HG03439 (cell line): ENCODE results near the gene STK32B.
"Not testable (repeated sequence)": the region's sequence is repeated elsewhere in the genome, so short reads cannot be mapped to it uniquely, and the experiment has no call there.

Experiments
- ATAC-seq: cut with Tn5 transposase; IDR thresholded peaks from one replicate; pipeline ENCODE4 v1.9.1; 2021; ENCODE audit warnings: mild to moderate bottlenecking, moderate library complexity; ENCODE audit not compliant: unreplicated experiment

Gene STK32B

DNA sequence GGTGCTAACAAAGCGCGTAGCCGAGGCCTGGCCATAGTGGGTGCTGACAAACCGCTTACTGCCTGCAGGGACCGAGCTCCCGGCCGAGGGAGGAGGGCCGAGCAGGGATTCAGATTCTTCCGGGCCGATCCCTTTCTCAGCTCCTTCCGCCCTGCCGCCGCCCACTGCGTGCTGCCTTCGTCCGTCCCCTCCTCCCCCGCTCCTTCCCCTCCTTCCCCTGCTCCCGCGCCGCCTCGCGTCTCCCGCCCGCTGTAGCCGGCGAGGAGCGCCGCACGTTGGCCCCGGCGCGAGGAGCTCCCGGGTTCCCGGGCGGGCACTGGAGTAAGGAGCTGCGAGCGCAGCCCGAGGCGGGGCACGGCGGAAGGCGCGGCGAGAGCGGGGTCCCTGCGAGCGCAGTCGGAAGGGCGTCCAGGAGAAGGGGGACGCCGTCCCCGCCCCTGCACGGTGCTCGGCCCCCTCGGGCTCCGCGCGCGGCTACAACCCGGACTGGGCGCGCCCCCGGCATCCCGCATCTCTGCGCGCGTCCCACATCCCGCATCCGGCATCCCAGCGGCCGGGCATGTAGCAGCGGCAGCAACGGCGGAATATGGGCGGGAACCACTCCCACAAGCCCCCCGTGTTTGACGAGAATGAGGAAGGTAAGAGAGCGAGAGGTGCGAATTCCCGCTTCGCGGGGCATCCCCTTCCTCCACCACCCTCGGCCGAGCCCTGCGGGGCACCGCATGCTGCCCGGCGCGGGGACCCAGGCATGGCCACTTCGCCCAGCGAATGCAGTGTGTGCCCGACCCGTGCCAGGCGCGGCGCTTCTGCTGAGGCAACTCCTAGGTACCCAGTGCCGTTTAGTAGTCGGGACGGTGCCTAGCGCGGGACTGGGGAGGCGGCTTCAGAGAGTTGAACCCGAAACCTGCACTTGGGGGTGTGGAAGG, at the start of gene STK32B:
Gene STK32B (plus strand): TSS at position 203 of the 926 bp plus-strand sequence.
- ATAC-seq: no peak

DNA sequence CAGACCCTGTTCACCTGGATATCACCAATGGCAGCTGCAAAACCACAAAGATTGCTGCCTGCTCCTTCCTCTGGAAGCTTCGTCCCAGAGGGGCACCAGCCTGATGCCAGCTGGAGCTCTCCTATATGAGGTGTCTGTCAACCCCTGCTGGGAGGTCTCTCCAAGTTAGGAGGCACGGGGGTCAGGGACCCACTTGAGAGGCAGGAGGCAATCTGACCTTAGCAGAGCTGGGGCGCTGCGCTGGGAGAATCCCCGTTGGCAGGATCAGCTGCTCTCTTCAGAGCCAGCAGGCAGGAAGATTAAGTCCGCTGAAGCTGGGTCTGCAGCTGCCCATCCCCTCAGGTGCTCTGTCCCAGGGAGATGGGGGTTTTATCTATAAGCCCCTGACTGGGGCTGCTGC, 49.6 kb upstream of the STK32B start:
- not testable (repeated sequence) for ATAC-seq

DNA sequence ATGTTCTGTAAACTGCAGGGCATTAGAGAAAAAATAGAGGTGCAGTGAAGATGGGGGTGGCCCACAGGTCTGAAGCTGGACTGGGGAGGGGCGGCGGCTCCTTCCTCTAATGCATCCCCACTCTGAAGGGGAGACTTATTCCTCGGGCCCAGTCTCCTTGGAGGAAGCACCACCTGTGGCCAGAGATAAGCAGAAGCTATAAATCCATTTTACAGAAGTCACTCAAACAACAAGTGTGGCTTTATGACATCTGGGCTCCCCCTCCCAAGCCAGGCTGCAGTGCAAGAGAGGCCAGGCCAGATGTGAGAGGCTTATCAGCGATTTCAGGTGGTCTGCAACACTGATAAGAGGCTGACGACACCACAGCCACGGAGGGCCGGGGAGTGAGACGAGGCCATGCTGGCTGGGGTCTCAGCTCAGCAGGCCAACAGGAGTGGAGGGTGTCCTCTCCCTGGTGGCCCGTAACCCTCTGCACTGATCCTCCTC, 47.9 kb upstream of the STK32B start:
- no peak for ATAC-seq

DNA sequence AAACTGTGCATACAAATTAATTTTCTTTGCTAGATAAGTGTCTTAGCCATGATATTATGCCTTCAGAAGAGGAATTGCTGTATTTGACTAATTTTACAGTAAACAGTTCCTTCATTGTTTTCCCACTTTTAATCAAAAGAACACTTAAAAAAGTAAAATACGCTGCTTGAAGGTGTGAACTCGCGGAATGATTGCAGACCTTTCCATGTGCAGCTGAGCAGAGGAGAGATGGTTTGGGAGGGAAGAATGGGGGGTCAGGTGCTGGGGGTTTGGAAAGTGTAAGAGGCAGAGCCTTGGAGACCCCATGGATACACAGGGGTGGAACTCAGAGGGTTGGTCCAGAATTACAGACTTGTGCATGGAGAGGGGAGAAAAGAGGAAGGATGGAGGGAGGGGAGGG, 47.4 kb upstream of the STK32B start:
- no peak for ATAC-seq

DNA sequence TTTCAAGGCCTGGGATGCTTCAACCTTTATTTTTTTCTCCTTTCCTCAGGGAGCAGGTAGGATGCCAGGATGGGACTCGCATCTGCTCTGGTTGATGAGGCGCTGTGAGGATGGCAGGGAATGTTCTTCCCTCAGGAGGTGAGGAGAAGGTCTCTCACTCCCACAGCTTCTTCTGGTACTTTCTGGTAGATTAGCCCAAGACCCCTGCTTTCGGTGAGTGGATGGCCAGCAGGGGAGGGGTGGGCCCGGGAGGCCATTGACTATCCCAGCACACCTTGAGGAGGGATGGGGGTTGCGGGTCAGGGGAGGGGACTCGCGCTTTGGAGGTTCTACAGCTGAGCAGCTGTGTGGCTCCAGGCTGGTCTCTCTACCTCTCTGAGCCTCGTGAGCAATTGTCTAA, 46.8 kb upstream of the STK32B start:
- no peak for ATAC-seq

DNA sequence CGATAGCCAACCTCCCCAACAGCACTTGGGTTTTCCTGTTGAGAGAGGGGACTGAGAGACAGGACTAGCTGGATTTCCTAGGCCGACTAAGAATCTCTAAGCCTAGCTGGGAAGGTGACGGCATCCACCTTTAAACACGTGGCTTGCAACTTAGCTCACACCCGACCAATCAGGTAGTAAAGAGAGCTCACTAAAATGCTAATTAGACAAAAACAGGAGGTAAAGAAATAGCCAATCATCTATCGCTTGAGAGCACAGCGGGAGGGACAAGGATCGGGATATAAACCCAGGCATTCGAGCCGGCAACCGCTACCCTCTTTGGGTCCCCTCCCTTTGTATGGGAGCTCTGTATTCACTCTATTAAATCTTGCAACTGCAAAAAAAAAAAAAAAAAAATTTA, 44.3 kb upstream of the STK32B start:
- not testable (repeated sequence) for ATAC-seq

DNA sequence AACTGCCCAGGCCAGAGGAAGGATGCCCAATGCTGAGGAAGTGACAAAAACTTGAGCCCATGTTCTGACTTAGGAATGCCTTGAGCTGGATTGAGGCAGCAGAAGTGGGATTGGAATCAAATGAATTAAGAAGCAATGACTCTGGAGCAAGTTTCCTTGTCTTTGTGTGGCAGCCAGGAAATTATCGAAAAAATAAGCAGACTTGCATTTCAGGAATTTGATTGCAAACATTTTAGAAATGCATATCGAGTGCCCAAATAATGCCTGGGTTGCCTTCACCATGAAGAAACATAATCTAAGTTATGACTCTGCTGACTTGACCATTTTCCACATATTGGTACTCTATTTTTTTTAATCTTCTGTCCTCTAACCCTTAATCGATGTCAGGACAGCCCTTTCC, 41.5 kb upstream of the STK32B start:
- ATAC-seq: no peak

DNA sequence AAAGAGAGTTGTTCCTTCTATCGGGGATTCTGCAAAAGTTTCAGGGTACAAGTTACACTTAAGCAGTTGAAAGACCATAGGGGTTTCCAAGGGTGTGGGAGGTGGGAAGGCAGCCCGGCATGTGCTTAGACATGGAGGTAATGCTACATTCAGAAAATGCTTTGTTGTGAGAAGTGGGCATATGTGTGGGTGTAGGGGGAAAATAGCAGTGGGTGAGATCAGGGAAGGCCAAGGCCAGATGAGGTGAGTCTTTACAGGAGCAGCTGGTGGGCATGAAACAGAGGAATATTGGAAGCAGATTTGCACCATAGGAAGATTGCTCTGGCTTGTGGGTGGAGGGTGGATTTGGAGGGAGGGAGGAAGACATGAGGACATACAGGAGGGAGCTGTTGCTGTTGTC, 40.3 kb upstream of the STK32B start:
- ATAC-seq: no peak

DNA sequence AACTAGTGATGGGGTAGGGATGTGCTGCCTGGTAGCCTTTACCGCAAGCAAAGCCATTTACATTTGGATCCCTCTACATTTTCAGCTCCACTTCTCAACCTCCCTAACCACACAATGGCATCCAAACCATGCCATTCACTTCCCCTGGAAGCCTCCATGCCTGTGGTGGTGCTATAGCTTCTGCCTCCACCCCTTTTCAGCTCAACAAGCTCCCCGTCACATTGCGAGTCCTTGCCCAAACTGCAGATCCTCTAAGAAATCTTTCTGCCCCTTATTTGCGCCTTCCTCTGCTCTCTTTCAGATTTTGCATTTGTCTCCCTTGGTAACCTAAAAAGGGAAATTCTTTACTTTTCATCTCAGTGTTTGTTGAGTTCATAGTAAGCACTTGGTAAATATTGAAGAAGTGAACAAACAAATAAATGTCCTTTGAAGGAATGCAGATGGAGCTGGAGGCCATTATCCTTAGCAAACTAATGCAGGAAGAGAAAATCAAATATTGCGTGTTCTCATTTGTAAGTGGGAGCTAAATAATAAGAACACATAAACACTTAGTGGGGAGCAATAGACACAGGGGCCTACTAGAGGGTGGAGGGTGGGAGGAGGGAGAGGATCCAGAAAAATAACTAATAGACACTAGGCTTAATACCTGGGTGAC, 38.9 kb upstream of the STK32B start:
- no peak for ATAC-seq

DNA sequence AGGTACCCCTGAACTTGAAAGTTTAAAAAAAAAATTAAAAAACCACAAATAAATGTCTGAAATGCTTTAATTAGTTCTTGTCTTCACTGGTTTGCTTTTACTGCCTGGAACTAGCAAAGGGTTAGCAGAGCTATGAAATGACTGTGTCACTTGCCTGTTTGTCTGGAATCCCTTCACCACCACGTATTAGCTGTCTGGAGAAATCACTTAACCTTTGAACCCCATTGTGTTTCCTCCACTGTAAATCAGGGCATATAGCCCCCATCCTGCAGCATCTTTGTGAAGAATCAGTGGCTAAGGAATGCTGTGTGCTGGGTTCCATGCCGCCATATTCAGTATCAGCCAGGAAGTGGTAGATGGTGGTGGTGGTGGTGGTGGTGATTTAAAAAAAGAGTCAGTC, 38.3 kb upstream of the STK32B start:
- ATAC-seq: no peak

DNA sequence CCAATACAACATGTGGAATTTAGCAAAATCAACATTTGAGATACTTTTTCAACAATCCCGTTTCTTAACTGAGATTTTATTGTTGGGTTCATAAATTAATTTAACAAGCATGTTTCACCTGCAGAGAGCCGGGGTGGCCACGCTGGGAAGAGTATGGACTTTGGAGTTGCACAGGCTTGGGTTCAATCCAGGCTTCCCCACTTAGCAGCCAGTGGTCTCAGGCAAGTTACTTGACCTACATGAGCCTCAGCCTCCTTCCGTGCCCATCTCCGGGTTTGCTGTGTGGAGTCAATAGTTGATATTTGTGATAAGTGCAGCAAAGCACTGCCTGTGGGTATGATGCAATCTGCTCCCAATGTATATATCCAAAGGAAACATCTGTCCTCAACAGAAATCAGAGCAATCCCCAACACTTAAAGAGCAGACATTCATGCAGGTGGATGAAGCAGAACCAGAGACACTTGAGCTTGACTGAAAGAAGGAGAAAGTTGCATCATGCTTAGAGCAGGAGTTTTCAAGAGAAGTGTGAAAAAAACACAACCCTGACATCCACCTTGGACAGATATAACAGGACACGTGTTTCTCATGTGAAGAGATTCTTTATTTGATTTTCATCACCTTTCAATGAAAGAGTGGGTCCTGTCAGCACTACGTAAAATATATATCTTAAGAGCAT, 37.1 kb upstream of the STK32B start:
- no peak for ATAC-seq

DNA sequence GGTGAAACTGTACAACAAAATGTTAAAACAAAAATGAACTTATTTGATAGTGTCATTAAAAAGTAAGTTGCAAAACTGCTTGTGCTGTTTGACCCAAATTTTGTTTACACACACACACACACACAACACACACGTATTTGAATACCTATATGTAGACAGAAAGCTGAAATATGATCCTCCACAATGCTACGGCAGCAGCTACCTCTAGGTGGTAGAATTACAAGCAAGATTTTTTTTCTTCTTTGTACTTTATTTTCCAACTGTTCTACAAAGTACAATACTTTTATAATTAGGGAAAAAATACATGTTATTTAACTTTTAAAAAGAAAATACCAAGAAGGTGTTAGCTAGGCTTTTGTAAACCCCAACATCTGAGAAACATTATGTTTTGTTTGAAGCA, 33.2 kb upstream of the STK32B start:
- ATAC-seq: no peak

DNA sequence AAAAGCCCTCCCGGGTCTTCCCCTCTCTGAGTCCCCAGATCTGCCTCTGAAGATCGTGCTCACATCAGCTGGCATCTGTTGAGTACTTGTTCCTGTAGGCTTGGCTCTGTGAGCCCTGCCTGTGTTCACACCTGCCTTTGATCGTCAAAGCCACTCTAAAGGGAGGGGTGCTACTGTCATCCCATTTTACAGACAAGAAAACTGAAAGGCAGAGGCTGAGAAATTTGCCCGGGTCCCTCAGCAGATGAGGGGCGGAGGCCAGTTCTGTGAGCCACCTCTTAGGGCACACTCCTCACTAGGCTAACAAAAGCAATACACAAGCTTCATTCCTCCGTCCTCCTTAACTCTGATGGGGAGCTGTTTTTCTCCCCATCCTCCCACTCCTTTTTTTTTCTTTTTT, 32.7 kb upstream of the STK32B start:
- ATAC-seq: no peak

DNA sequence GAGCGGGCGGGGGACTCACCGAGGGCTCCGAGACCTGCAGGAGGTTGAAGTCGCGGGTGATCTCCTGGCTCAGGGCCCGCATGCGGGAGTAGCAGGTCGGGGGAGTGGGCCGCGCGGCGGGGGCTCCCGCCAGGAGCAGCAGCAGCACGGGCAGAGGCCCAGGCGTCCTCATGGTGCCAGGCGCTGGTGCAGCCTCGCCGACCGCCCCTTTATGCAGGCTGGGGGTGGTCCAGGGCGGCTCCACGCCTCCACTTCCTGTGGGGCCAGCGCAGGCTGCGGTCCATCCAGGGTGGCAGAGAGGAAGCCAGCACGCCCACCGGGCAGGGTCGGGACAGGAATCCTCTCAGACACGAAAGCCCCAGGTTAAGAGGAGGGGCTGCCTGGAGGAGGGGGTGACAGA, 32.0 kb upstream of the STK32B start, which contains the start of gene CYTL1:
Gene CYTL1 (minus strand): TSS at position 185 of the 400 bp plus-strand sequence. CDS start 13 bp downstream, at position 172.
- no peak for ATAC-seq

DNA sequence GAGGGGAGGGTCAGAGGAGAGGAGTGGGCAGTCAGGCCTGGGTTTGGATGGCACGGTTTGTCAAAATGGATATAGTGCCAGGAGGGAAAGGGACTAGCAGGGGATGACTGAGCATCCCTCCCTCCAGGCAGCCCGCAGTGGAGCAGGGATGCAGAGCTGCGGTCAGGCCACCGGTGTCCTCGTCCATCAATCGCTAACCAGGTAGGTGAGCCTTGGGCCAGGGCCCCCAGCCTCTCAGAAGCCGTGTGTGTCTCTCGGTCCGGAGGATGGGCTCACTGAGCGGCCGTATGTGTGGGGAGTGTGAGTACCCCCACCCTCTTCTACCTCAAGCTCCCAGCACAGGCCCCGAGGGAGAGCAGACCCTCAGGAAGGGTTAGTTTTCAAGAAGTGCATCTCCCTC, 31.5 kb upstream of the STK32B start:
- no peak for ATAC-seq

DNA sequence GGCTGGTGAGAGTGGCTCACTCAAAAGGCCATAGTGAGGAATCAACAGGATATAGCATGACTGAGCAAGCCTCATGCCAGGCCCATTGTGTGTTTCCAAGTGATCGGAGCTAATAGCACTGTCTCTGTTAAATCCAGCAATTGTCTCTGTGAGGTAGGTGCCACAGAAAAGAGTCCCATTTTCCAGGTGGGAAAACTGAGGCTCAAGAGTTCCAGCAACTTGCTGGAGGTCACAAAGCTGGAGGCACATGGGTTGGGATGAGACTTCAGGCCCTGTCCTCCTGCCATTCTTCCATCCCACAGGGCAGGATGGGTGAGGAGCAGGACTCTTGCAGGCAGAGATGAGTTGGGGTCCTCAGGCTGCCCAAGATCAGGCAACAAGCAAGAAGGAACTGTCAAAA, 30.9 kb upstream of the STK32B start:
- no peak for ATAC-seq

DNA sequence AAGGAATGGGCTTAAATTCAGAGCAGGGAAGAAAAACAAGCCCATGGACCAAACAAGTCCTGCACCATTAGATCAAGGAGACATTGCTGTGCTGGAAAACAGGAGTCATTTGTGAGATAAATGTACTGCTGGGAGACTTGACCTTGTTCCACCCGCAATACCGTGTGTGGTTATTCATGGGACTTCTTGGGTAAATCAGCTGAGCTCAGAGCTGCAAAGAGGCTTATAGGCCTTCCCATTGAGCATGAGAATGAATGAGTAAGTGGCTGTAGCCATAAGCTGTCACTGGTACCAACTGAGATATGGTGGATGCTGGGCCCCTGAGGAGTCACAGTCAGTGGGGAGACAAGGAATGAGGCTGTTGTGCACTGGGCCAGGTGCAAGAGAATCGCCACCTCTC, 29.7 kb upstream of the STK32B start:
- ATAC-seq: no peak

DNA sequence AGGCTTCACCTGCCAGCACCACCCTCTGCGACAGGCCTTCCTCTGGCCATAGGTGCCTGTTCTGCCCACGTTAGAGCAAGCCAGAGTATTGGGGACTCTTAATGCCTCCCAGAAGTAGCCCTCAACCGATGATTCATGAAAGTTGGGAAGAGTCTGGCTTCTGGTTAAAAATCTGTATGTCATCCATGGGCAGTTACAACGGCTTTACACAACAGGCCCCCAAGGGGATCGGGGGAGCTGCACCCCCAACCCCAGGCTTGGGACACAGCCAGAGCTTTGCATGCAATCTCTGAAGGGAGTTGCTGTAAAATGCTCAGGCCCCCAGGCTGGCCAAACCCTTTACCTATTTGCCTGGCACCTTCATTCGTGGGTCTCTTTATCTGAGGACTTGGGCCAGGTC, 26.6 kb upstream of the STK32B start:
- no peak for ATAC-seq

DNA sequence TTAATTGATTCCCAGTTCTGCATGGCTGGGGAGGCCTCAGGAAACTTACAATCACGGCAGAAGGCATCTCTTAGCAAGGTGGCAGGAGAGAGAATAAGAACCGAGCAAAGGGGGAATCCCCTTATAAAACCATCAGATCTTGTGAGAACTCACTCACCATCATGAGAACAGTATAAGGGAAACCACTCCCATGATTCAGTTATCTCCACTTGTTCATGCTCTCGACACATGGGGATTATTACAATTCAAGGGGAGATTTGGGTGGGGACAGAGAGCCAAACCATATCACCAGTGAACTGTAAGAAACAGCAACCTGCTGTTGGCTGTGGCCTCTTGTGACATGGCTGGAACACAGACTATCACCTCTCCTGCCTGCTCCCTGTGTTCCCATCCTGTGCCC, 24.9 kb upstream of the STK32B start:
- ATAC-seq: no peak

DNA sequence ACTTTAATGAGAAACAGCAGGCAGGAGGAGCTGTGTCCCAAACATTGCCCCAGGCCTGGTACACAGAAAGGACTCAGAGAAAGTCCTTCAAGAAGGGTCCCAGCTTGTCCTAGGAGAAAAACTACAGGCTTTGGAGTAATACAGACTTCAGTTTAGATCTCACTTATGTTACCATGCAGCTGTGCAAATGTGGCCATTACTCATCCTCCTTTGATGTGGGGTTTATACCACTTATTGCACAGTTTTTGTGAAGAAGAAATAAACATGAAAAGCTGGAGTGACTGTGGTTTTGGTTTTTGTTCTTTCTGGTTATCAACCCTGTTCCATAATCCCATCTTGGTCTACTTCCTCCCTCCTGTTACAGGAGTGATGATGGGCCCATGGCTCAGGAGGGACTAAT, 23.9 kb upstream of the STK32B start:
- ATAC-seq: no peak

DNA sequence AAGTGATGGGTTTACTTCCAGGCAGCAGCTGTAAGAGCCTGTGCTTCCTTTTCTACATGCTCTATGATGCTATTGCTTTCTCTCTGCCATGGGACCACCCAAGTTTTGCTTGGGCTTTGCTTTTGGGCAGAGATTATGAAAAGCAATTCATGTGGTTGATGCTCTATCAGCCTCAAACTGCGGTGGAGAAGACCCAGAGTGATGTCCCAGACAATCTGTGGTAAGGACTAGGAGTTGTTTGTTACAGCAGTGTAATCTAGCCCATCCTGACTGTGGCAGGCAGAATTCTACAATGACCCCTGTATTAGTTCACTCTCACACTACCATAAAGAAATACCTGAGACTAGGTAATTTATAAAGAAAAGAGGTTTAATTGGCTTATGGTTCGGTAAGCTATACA, 22.8 kb upstream of the STK32B start:
- ATAC-seq: no peak

DNA sequence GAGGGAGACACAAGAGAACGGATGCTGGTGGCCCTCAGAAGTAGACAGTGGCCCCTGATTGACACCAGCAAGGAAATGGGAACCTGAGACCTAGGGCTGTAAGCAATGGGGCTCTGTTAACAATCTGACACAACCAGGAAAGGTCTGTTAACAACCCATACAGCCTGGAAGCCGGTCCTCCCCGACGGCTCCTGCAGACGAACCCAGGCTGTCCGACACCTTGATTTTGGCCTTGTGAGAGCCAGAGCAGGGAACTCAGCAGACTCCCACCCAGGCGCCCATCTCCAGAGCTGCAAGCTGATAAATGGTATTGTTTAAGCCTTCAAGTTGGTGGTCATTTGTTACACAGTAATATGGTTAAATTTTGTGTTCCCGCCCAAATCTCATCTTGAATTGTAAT, 21.8 kb upstream of the STK32B start:
- no peak for ATAC-seq
